Posterior vena cava (tissue), 2 donors: ENCODE measurements around the gene APH1A. TPM values are rescaled to one million over a fixed set of nuclear protein-coding genes. Genes with fewer than 3 reads are reported as not detected.
"Not testable (repeated sequence)": the region's sequence is repeated elsewhere in the genome, so short reads cannot be mapped to it uniquely, and the experiment has no call there.

ENCODE experiments used
- DNase-seq: peaks from one replicate; pipeline ENCODE4 v3.0.0-alpha.2; 2020; ENCODE audit warnings: low spot score
- intact Hi-C, 2 donors: fragments of 100-400 bp; cut with DNase I; formaldehyde crosslinking; loops; one replicate each; pipeline versions ENCODE4 v1.14.1 to v1.14.2; 2022 to 2023
- long read RNA-seq, 2 donors: library from polyadenylated mRNA; unstranded; transcript quantifications; one replicate each; pipeline ENCODE4 v2.0.0, GENCODE V29; 2020 to 2021
- total RNA-seq, 2 donors: library from RNA; stranded (reverse); fragmentation: NEBNext Ultra II Directional; extraction: Animal tissue kit (Norgen Biotek cat#: 25700); gene quantifications; one replicate each; pipeline ENCODE4 v1.2.1, GENCODE V29; 2021
- donor health status: DM: yes; HTN: yes; CAD: no.
- donor health status: DM: yes; HTN: yes; CAD: no.

The APH1A gene
- 10 to 100 TPM; 56.2 to 68.1 TPM for total RNA-seq
- long read RNA-seq, donor 1, partial matches to known transcripts = 0 of 5 reads
- long read RNA-seq, donor 1, other reads (novel, unspliced or antisense) = 0 of 5 reads
- long read RNA-seq, donor 2, transcript APH1A-203 (7 exons, 1,713 nt) = minor isoform, 7 of 18 reads
- long read RNA-seq, donor 2, transcript APH1A-202 (6 exons, 2,353 nt) = major isoform, 11 of 18 reads
- long read RNA-seq, donor 2, partial matches to known transcripts = 0 of 18 reads
- long read RNA-seq, donor 2, other reads (novel, unspliced or antisense) = 0 of 18 reads

DNA sequence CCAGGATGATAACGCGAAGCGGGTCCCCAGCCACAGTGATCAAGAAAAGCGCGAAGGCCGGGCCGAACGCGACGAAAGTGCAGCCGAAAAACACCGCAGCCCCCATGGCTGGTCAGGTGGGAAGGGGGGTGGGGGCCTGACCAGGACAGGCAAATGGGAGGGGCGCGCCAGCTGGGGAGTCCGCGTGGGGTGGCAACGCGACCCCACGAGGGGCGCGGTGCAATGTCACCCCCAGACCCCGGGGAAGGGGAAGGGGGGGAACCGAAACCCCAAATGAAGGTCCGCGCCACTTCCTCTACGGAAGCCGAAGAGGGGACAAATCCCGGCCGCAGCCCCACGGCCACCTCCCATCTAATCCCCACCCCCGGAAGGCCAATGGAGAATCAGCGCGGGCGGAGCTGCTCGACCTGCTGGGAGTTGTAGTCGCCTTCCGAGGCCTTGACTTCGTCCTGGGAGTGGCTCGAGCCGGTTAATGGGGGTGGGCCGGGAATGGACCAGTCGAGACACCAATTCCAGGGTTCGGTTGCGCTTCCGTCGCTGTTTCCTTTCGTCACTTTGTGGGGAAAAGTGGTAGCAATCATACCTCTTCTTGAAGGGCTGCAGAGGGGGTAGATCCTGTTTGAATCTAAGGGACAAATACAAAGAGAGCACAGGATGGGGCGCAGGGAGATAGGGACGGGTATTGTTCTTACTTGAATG lies at the start of gene APH1A:
Gene APH1A, minus strand, starts transcription at position 312 of the 699 bp plus-strand sequence. Its CDS starts 206 bp downstream, at position 106.
- intact Hi-C loops = no loop called here
- DNase-seq = peak; percentile 99

DNA sequence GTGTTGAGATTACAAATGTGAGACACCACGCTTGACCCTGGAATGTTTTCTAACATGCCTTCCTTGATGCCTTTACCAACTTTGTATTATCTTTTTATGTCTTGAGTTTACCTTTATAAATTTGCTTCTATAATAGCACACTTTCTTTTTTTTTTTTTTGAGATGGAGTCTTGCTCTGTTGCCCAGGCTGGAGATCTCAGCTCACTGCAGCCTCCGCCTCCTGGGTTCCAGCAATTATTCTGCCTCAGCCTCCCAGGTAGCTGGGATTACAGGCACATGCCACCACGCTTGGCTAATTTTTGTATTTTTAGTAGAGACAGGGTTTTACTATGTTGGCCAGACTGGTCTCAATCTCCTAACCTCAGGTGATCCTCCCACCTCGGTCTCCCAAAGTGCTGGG lies 45.9 kb upstream of the APH1A start:
- DNase-seq, intact Hi-C loops: not testable (repeated sequence)

DNA sequence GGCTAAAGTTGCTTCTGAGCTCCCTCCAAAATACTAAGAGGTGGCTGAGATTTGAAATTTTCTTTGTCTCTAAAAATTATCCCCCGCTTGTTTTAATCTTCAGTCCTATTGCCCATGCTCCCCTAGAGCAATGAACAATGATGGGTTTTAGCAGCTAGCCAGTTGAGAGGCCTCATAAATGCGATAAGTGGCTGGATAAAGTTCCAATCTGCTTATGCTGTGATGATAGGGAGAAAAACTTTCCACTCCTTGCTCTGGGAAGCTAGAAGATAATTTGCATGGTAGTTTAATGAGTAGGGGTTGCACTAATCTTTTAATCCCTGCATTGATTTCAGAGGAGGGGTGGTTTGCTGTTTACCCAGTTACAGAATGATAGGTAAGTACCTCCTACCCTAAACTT lies 42.9 kb upstream of the APH1A start:
- DNase-seq = no peak
- intact Hi-C loops = no loop called here

DNA sequence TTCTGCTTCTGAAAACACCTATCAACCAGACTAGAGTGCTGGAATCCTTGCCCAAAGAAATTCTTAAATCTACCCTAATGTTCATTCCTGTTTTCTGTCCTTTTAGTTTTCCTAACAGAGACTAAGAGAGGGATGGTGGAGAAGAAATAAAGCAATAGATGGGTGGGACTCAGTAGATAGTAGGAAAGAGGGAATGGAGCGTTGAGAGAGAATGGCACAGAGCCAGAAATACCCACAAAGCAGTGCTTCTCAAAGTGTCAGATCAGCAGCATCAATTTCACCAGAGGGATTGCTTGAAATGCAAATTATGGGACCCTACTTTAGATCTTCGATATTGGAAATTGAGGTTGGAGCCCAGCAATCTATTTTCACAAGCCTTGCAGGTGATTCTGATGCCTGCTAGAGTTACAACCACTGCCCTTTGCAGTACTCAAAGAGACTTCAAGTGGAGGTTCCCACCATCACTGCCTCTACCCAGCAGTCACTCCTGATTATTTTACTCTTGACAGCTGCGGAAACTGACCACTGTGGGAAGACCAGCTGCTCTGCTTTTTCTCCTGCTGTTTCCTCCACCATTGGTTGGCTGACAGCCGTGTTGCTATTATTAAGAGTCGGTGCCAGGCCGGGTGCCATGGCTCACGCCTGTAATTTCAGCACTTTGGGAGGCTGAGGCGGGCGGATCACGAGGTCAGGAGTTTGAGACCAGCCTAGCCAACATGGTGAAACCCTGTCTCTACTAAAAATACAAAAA lies 41.1 kb upstream of the APH1A start:
- intact Hi-C loops = no loop called here
- no peak for DNase-seq

DNA sequence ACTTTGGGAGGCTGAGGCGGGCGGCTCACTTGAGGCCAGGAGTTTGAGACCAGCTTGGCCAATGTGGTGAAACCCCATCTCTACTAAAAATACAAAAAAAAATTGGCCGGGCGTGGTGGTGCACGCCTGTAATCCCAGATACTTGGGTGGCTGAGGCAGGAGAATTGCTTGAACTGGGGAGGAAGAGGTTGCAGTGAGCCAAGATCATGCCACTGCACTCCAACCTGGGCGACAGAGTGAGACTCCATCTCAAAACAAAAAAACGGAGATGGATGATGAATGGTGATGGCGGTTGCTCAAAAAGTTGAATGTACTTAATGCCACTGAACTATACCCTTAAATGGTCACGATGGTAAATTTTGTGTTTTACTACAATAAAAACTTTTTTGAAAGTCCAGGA lies 39.8 kb upstream of the APH1A start:
- intact Hi-C loops, DNase-seq: not testable (repeated sequence)

DNA sequence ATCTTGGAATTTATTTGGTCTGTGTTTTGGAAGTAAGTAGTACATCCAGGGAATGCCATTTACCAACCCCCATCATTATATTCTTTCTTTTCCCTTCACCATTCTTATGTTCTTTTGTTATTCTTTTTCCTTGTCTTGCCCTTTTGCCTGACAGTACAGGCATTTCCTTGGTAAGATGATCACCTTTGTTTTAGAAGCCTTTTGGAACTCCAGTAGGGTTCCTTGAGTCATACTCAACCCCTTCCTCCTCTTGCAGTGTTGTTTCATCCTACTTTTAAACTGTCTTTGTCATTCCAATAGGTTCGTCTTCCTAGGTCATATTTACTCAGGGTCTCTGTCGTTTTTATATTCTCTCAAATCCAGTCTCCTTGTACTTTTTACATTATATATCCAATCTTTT lies 34.1 kb upstream of the APH1A start:
- intact Hi-C loops = no loop called here

DNA sequence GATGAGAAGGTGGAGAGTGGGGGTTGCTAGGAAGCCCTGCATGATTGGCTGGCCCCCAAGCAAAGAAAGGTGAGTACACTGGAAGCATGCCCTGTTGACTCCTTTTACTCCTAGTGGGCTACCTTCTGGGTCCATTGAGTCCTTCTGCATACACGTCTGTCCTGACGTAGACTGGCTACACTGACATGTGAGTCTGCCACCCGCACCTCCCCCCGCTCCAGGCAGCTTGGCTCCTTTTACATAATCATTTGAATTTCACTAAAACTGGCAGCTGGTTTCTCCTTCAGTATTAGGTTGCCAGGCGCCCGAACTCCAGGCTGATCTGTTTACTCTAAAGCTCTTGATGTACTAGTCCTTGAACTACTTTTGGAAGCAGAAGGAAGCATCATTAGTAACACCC lies 33.5 kb upstream of the APH1A start:
- DNase-seq = no peak
- intact Hi-C loops = no loop called here

More for the DNA sequence above, 34.1 kb upstream of the APH1A start:
- DNase-seq = no peak

DNA sequence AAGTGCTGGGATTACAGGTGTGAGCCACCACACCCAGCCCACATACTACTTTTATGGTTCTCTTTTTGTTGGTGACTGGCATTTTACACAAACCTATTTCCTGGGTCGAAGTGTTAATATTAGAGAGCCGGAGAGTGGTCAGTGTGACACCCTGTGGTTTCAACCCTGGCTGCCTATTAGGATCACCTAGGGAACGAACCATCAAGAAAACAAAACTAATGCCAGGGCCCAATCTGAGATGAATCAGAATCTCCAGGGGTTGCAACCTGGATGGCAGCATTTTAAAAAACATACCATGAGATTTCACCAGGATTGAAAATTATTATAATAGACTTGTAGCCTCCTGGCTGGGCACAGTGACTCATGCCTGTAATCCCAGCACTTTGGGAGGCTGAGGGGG lies 30.9 kb upstream of the APH1A start:
- no peak for DNase-seq
- intact Hi-C loops = loop anchor here in 1 of 2 donors (1.0 kb wide), 1 partner anchor 33 kb away; no protein-coding TSS in a partner anchor

DNA sequence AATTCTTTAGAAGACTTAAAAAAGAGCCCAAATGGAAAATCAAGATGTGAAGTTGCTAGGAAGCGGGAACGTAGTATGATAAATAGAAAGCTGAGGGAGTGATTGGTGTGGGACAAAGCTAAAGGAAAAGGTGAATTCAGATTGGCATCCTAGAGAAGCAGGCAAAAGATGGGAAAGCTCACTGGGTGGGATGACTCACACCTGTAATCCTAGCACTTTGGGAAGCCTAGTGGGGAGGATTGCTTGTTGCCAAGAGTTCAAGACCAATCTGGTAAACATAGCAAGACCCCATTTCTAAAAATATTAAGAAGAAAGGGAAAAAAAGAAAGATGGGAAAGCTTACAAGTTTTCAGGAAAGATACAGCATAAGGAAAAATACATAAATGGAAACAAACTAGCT lies 26.7 kb upstream of the APH1A start:
- no peak for DNase-seq
- intact Hi-C loops = no loop called here

DNA sequence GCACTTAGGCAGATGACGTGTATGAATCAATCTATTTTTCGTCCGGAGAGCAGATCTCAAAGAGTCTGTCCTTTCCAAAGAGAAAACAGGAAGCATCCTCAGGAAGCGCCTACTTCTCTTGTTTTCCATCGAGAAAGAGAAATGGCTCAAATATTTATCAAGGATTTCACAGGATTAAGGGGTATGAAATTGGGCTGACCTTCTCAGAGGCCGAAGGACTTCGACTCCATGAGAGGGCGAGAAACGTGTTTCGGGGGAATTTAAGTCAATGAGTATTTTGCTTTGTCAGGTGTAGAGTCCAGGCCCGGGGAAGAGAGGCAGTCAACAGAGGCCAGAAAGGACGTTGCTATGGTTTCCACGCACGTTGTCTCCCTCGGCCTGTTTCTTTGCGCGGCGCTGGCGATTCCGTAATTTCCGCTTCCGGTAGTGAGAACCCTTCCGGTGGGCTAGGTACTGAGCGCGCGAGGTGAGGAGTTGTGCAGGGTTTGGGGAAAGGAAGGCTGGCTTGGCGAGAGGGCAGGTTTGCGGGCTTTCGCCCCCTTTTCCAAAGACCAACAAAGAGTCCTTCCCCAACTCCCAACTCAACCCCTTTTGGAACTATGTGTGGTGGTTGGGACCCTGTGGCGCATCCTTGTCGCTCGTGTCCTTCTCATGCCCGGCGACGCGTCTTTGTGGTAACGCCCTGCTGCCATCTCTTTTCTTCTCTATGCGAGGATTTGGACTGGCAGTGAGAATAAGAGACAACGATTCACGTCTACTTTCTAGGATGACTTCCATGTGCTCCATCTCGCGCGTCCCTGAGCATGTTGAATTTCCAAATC lies 24.8 kb upstream of the APH1A start, which contains the start of gene MRPS21:
Gene MRPS21, plus strand, starts transcription at position 429 of the 821 bp plus-strand sequence. CDS start 506 bp downstream, outside the sequence.
- intact Hi-C loops = no loop called here
- DNase-seq = peak; percentile 96

DNA sequence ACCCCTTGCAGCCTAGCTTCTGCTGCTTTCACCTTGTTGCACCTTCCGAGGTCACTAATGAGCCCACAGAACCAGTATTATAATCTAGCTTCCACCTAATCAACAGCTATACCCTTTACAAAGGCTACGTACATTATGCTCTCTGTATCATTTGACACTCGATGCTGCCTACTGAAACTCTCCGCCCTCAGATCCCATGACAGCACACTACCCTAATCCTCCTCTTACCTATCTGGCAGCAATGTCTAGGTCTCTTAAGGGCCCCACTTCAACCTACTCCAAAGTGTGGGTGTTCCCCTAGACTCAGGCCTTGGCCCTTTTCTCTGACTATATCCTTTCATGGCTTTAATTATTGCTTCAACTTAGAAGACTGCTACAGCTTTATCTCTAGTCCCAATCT lies 20.0 kb upstream of the APH1A start:
- intact Hi-C loops = no loop called here
- DNase-seq = no peak

DNA sequence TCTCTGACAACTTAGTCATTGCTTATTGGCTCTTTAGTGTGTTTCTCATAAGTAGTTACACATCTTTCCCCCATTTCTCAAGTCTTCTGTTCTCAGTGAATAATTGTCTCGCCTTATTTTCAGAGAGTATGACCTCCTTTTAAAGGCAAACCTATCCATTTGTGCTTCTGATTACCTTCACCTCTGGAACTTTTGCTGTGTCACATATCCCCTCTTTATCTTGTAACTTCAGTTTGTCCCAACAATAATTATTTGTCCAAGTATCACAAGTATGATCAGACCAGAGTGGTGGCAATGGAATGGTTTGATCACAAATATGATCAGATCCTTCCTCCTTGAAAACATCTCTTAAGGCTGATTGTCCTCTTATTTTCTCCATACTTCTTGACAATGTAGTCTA lies 19.6 kb upstream of the APH1A start:
- no peak for DNase-seq
- intact Hi-C loops = no loop called here

DNA sequence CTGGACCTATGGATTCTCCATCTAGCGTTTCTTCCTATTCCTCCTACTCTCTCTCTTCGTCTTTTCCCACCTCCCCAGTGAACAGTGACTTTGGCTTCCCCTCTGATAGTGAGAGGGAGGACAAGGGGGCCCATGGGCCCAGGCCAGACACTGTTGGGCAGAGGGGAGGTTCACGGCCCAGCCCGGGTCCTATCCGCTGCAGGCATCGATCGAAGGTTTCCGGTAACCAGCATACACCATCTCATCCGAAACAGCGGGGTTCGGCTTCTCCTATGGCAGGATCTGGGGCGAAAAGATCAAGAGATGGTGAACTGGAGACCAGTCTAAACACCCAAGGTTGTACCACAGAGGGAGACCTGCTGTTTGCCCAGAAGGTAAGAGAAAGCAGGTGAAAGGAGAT lies 14.4 kb upstream of the APH1A start:
- DNase-seq = no peak
- intact Hi-C loops = no loop called here

DNA sequence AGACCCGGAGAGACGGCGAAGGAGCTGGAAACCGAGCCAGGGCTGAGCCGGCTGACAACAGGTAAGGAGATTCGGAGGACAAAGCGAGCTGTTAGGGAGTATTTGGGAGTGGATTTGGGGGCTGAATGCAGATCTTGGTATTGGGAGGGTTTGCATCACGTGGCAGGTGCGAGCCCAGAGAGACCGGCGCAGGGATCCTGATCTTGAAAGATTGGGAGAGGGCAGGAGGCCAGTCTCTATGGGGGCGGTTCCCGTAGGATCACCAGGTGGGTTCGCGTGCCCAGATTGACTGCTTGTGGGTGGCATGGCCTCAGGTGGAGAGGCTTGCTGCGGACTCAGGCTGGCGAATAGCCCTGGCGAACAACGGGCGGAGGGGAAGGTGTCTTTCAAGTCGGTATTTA lies 13.7 kb upstream of the APH1A start:
- intact Hi-C loops = no loop called here
- DNase-seq = no peak

DNA sequence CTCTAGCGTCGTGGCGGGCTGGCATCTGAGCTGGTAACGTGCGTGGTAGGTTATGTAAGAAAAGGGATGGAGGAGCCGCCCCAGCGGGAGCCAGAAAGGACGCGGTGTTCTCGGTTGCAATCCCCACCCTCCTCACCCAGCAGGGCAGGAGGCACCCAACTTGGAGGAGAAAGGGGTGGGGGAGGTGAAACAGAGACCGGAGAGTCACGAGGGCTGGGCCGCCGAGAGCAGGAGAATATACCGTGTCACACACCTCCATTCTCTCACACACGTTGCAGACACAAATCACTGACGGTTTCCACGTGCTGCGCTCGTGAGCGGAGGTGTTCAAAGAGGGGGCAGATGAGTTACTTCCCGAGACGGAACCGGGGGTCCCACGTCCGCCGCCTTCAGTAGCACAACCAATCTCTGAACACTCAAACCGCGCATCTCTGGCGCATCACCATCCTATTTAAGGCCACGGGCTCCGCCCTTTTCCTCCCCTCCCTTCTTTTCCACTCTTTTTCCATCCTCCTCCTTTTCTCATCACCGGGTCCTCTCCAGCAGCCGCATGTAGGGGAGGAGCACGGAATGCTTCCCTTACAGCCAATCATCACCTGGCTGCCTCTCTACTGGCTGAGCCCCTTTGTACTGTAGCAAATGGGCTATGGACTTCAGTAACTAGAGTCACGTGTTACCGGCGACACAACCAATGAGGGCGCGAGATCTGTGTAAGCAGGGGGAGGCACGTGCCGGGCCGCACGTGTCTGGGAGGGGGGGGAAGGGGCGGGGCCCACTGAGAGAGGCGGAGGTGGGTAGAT lies 13.1 kb upstream of the APH1A start, which contains the start of gene CIART:
Gene CIART, plus strand, starts transcription at position 797 of the 800 bp plus-strand sequence. CDS start 714 bp downstream, outside the sequence.
- intact Hi-C loops = no loop called here
- DNase-seq = peak; percentile 97

DNA sequence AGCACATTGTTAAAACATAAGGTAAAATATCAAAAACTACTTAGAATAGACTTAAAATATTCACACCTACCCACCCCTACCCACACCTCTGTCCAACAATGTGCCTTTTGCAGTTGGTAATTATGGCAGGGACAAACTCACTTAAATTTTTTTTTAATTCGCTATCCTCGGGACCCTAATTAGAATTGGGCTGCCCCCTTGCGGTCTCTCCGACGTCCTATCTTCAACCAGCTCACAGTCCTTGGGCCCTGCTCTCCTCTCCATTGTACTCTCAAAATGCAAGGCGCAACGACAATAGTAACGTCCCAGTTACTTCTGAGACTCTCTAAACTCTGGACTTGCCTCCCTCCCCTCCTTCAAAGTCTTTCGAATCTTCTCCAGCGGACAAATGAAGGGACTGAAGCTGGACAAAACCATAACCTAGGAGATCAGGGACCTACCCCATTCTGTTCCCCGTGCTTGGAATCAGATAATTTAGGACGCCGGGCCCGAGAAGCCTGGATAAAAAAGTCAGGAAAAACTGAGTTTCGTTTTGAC lies 12.5 kb upstream of the APH1A start:
- intact Hi-C loops = no loop called here
- peak; percentile 90 for DNase-seq

DNA sequence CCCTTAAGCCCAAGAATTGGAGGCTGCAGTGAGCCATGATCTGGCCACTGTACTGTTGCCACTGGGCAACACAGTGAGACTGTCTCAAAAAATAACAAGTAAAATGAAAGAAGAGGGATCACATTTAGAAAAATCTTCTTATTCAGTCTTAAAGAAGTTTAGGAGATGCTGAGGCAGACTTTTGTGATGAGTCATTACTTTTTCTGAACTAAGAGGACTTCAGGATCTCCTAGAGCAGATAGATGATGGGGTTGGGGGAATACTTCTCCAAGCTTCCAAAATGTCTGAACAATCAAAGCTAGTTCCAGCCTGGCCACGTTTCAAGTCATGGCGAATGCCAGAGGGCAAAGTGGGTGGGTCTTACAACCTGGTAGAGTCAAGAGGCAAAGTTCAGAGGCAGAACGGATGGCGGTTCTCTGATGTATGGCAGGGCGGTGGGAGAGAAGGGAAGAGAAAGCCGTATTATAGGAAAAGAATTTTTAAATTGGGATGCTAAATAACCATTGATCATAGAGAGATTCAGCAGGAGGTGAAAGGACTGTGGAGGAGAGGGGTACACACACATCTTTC lies 11.4 kb upstream of the APH1A start:
- DNase-seq = no peak
- intact Hi-C loops = no loop called here

DNA sequence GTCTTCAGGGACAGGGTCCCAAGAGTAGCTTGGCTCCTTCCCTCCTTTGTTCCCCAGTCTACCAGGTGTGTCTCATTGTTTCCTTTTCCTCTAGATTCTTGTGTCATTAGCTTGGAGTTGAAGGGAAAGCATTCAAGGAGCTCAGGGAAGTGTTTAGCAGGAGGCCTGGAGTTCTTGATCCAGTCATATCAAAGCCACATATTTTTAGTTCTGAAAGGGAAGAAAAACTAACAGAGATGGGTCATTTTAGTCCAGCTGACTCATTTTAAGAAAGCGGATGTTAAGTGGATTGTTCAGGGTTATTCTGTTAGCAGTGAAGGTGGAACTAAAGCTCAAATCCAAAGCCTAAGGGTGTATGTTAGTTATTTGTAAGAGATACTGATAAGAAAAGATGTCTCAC lies 4.5 kb upstream of the APH1A start:
- intact Hi-C loops = no loop called here
- no peak for DNase-seq
